T47D (cell line): Measurements from ENCODE around the gene SMPD3.

Experiments
- DNase-seq, 2 experiments: peaks; one replicate each; pipeline versions ENCODE4 v3.0.0 to v3.0.0-alpha.2; 2011 to 2012; ENCODE audit warnings: low read depth in 1 of 2, low spot score in 1 of 2
- JUND ChIP-seq: IDR thresholded peaks from 2 replicates; pipeline ENCODE4 v1.6.1; 2012; ENCODE audit warnings: low read depth
- in situ Hi-C: cut with HindIII; loops from 2 replicates; pipeline ENCODE4 v1.10.0; 2016; ENCODE audit warnings: low sequenced_read_pairs, low pct_unique_long_range_greater_than_20kb

SMPD3 gene

DNA sequence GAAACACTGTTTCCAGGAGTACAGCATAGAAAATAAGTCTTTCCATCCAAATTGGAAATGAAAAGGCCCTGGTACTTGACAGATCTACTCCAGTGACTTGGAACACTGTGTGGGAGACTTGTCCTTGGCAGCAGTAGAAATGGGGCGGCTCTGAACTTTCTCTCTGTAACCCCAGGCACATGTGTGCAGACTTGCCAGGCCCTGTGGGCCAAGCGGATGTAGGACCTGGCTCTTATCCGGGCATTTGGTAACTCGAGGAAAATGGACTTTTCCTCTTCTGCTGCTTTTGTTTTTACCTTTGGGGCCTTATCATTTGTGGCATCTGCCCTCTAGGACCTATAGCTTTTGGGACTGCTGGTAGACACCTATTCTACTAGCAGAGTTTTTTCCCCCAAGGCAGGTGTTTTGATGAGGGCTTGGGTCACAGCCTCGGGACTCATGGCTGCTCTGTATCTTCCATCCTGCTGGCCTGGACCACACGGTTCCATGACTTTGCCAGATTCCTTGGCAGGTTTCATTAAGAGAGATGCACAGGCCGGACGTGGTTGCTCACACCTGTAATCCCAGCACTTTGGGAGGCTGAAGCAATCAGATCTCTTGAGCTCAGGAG lies 43.5 kb downstream of the SMPD3 start:
- in situ Hi-C loops, result no loop called here
- no peak for DNase-seq
- TF ChIP-seq JUND, result no peak

- in situ Hi-C loops, result no loop called here
- no peak for DNase-seq
- TF ChIP-seq JUND, result no peak
Observed at GRCh38 chr16:68403704-68404103, 44.6 kb downstream of the SMPD3 start.

DNA sequence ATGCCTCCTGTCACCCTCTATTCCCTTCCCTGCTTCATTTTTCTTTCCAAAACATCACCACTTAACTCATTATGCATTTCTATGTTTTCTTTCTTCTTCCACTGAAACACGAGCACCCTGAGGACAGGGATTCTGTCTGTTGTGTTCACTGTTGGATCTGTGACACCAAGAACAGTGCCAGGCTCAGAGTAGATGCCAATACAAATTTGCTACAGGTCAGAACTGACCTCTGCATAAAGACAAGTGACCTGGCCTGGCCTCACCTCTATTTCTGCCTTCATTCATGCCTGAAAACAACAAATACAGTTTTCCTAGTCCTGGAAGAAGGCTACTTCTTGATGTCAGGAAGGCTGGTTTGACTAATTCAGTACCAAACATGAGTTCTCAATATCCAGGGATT lies 45.1 kb downstream of the SMPD3 start:
- TF ChIP-seq JUND, result no peak
- in situ Hi-C loops, result no loop called here
- peak in 1 of 2 experiments; percentile 36 for DNase-seq

DNA sequence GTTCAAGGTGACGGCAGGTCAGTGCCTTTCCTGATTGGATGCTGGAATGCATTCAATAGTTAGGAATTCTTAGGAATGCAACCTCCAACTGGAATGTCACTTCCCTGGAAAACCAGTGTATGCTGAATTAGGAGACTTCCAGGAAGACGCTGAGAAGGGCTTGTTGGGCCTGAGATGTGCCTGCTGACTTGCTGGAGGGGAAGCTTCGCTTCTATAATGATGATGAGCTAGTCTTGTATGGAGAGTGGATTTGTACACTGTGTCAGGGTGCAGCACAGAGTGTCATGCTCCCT lies 45.6 kb downstream of the SMPD3 start:
- no peak for TF ChIP-seq JUND
- in situ Hi-C loops, result no loop called here
- no peak for DNase-seq

DNA sequence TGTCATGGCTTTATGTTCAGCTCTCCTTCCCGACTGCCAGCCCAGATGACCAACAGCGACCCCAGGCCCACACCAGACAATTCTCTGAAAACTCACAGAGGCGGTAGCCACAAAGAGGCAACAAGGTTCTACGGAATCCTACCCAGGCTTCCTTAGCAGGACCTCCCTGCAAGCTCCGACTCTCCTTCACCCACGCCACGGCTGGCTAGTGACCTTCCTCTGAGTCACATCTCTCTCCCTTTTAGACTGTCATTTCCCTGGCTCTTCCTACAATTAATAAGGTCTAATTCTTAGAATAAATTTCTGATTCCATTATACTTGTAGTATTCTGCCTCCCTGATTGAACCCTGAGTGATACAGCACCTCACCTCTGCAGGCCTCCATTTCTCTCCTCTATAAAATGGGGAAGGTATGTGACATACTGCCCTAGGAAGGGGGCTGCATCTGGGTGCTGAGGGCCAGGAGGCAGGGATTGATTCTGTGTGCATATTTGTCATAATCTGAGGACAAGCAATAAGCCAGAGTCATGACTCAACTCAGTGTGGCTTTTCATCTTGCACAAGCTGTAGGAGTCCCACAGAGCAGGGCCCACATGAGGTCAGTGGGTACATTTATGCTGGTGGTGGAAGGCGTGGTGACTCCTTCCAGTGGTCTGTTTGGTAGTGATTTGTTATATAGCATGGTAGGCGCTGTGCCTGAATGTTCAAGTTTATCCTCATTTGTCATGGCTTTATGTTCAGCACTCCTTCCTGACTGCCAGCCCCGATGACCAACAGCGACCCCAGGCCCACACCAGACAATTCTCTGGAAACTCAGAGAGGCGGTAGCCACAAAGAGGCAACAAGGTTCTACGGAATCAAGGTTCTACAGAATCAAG lies 46.2 kb downstream of the SMPD3 start:
- TF ChIP-seq JUND, result no peak
- in situ Hi-C loops, result no loop called here
- no peak for DNase-seq

DNA sequence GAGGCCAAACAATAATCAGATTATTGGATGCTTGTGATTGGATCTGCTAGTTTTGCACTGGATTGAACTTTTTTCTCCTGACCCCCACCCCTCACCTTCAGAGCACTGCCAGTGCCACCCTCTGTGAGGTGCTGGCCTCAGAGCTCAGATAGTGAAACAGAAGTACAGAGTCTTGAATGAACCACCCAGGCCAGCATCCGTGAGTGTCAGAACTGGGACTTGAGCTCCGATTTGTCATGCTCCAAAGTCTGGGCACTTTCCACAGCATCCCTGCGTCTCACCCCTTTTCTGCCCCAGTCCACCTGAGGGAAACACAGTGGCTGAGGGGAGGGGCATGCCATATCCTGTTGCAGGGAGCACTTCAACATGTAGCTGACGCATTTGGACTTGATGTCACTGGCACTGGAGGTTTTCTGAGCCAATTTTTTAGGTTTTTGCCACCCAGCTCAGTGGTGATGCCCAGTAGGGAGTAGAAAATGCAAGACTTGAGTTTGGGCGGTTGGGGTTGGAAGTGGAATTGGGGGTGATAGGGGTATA lies 47.3 kb downstream of the SMPD3 start:
- no peak for DNase-seq
- no peak for TF ChIP-seq JUND
- in situ Hi-C loops, result no loop called here

- no peak for DNase-seq
- in situ Hi-C loops, result no loop called here
- no peak for TF ChIP-seq JUND
Observed at GRCh38 chr16:68400083-68400923, 48.0 kb downstream of the SMPD3 start.

- DNase-seq, result no peak
- in situ Hi-C loops, result no loop called here
- TF ChIP-seq JUND, result no peak
Observed at GRCh38 chr16:68399456-68399855, 48.9 kb downstream of the SMPD3 start.

GRCh38 chr16:68397710-68398201 lies 50.6 kb downstream of the SMPD3 start:
- no peak for TF ChIP-seq JUND
- no peak for DNase-seq
- in situ Hi-C loops, result no loop called here

DNA sequence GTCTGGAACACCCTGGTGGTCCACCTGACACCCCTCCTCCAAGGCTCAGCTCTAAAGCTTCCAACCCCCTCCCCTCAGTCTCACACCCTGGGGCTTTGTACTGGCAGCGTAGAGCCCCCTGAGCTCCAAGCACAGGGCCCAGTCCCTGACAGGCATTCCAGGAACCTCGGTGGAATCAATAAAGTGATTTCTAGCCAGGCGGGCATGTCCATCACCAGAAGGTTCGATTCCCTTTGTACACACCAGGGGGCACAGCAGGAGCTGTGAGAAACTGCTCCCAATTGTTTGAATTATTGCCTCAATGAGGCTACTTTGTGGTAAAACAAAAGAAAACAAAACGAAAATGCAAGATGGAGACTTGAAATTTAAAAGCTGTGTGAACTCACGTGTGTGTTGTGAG lies 51.8 kb downstream of the SMPD3 start:
- DNase-seq, result peak; percentile 52 to 83
- TF ChIP-seq JUND, result no peak
- in situ Hi-C loops, result no loop called here

- in situ Hi-C loops, result no loop called here
- no peak for DNase-seq
- no peak for TF ChIP-seq JUND
Observed at GRCh38 chr16:68395815-68396214, 52.5 kb downstream of the SMPD3 start.

GRCh38 chr16:68395167-68395786 lies 53.0 kb downstream of the SMPD3 start:
- in situ Hi-C loops, result no loop called here
- no peak for TF ChIP-seq JUND
- no peak for DNase-seq

DNA sequence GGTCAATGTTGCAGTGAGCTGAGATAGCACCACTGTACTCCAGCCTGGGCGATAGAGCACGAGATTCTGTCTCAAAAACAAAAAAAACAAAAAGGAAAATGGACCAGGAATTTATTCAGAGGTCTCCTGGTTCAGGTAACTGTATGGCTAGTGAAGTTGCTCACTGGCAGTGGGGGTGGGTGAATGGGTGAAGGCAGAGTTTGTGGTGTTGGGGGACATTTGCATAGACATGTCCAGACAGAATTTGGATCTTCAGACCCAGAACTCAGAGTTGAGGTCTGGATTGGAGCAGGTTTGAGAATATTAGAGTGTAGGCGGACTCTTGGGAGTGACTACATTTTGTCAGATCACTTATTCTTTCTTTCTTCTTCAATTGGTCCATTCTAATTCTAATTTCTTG lies 55.0 kb downstream of the SMPD3 start:
- in situ Hi-C loops, result no loop called here
- TF ChIP-seq JUND, result no peak
- DNase-seq, result no peak
